Measurements from ENCODE around the gene SLC1A2. TPM values are rescaled to one million over a fixed set of nuclear protein-coding genes. Genes with fewer than 3 reads are reported as not detected.

SLC1A2 gene
- total RNA-seq, 2 experiments from 2014 or later, result not detected

DNA sequence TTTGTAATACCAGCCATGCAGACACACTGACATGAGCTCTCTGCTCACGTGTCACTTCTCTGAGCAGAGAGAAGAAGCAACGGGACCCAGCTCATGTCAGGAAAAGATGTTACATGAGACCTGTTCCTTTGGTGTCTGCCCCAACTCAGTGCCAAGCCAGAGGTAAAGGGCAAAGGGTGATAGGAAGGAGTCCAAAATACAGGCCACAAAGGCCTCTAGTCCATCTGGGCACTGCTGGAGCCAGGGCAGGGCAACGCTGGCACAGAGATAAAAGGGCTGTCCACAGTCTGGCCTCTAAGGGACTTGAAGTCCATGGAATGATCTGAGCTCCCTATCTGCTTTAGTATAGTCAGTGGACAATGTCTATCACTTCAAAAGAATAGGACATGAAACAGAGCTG lies 79.3 kb downstream of the SLC1A2 start:
- H3K36me3 Mint-ChIP-seq, result no peaks in the 10 kb centered on the region
- POLR2A ChIA-PET, result interaction anchor here (1.7 kb wide), 1 partner anchor 199 kb away, joined by 3 read pairs; no protein-coding TSS in a partner anchor
- peaks cover 2% of the 10 kb centered on the region for H3K27me3 Mint-ChIP-seq
- no peak overlapping the region for H3K4me3 Mint-ChIP-seq
- no peak overlapping the region for H3K27ac Mint-ChIP-seq
- no peak for DNase-seq
- intact Hi-C loops (cut with micrococcal nuclease), result loop anchor here (5.0 kb wide), 3 partner anchors 103 to 298 kb away; no protein-coding TSS in a partner anchor
- CTCF ChIA-PET, result no interaction called here
- H3K4me1 Mint-ChIP-seq (ENCODE audit: low read depth), result peaks cover 47% of the 10 kb centered on the region
- peaks cover 2% of the 10 kb centered on the region for H3K9me3 Mint-ChIP-seq

GRCh38 chr11:35338921-35339320 lies 80.4 kb downstream of the SLC1A2 start:
- ChIA-PET POLR2A (interaction anchor here (1.7 kb wide), 1 partner anchor 198 kb away, joined by 3 read pairs; no protein-coding TSS in a partner anchor), CTCF (no interaction called here)
- H3K9me3 Mint-ChIP-seq, result peaks cover 2% of the 10 kb centered on the region
- no peak overlapping the region for H3K4me3 Mint-ChIP-seq
- no peak for DNase-seq
- H3K27me3 Mint-ChIP-seq, result peaks cover 2% of the 10 kb centered on the region
- intact Hi-C loops (cut with micrococcal nuclease), result no loop called here
- H3K27ac Mint-ChIP-seq, result peak overlapping the region; percentile 38
- H3K4me1 Mint-ChIP-seq (ENCODE audit: low read depth), result peaks cover 50% of the 10 kb centered on the region
- no peaks in the 10 kb centered on the region for H3K36me3 Mint-ChIP-seq

DNA sequence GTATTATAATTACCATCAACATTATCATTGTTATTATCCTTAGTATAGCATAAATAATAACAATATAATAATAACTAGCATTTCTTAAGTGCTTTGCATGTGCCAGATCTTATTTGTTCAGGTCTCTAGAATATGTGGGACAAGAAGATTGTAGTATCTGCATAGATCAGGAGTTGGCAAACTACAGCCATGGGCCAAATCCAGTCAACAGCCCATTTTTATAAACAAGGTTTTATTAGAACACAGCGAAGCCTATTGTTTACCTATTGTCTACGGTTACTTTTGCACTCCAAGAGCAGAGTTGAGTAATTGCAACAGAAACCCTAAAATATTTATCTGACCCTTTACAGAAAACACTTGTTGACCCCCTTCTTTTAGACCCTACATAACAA lies 81.4 kb downstream of the SLC1A2 start:
- Mint-ChIP-seq H3K27ac (no peak overlapping the region), H3K4me1 (ENCODE audit: low read depth) (peaks cover 40% of the 10 kb centered on the region), H3K4me3 (no peak overlapping the region), H3K9me3 (peaks cover 2% of the 10 kb centered on the region), H3K27me3 (peaks cover 2% of the 10 kb centered on the region), H3K36me3 (no peaks in the 10 kb centered on the region)
- POLR2A ChIA-PET, result no interaction called here
- CTCF ChIA-PET, result interaction anchor here (1.5 kb wide), 1 partner anchor 102 kb away, joined by 4 read pairs; no protein-coding TSS in a partner anchor
- intact Hi-C loops (cut with micrococcal nuclease), result loop anchor here (1.0 to 2.0 kb wide), 7 partner anchors 33 to 688 kb away; partner anchors contain the start of genes APIP and PDHX
- no peak for DNase-seq

DNA sequence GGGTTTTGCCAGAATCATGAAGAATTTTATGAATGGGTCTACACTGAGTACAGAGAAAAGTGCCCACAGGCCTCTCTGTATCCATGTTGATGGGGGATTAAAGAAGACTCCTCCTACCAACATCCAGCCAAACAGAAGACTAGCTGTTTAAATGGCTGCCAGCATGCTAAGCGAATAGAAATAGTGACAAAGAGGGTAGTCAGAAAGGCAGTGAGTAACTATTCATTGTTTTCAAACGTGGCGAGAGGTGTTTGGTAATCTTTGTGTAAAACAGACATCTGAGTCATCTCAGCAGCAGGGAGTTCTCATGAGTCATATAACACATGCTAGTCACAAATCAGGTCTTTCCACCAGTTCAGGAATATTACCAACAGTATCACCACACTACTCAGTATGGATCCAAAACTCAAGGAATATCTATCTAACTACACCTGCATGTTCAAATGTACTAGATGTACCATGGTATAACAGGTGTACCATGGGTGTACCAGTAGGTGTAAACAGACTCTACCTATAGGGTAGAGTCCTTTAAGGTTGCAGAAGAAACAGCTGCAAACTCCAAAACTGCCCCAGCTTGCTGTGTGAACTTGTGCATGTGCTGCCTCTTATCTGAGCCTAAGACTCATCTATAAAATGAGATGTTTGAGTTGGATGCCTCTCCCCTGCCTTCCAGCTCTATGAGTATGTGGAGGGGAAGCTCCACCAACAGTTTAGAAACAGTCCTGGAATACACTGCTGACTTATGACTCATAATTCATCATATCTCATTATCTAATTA lies 82.0 kb downstream of the SLC1A2 start:
- Mint-ChIP-seq H3K27me3 (peaks cover 2% of the 10 kb centered on the region), H3K4me1 (ENCODE audit: low read depth) (peaks cover 40% of the 10 kb centered on the region), H3K36me3 (peaks cover 2% of the 10 kb centered on the region), H3K4me3 (no peak overlapping the region), H3K9me3 (peaks cover 2% of the 10 kb centered on the region), H3K27ac (peak overlapping the region; percentile 56)
- DNase-seq, result peak; percentile 35
- ChIA-PET POLR2A (interaction anchor here (0.8 to 0.9 kb wide), 2 partner anchors 65 to 420 kb away, joined by 3 read pairs; no protein-coding TSS in a partner anchor), CTCF (interaction anchor here (0.8 to 1.5 kb wide), 2 partner anchors 54 to 101 kb away, joined by 3 to 4 read pairs; no protein-coding TSS in a partner anchor)
- intact Hi-C loops (cut with micrococcal nuclease), result loop anchor here (1.0 to 2.0 kb wide), 7 partner anchors 32 to 687 kb away; partner anchors contain the start of genes APIP and PDHX

- ChIA-PET POLR2A (interaction anchor here (0.8 to 0.9 kb wide), 2 partner anchors 65 to 419 kb away, joined by 3 read pairs; no protein-coding TSS in a partner anchor), CTCF (interaction anchor here (0.8 kb wide), 1 partner anchor 55 kb away, joined by 3 read pairs; no protein-coding TSS in a partner anchor)
- intact Hi-C loops (cut with micrococcal nuclease), result loop anchor here (1.0 to 2.0 kb wide), 7 partner anchors 31 to 686 kb away; partner anchors contain the start of genes APIP and PDHX
- peaks cover 42% of the 10 kb centered on the region for H3K4me1 Mint-ChIP-seq (ENCODE audit: low read depth)
- H3K27ac Mint-ChIP-seq, result peak overlapping the region; percentile 56
- H3K36me3 Mint-ChIP-seq, result peaks cover 2% of the 10 kb centered on the region
- peaks cover 2% of the 10 kb centered on the region for H3K9me3 Mint-ChIP-seq
- no peak for DNase-seq
- no peak overlapping the region for H3K4me3 Mint-ChIP-seq
- peaks cover 2% of the 10 kb centered on the region for H3K27me3 Mint-ChIP-seq
Measured at GRCh38 chr11:35336726-35337125, 82.6 kb downstream of the SLC1A2 start.

- CTCF ChIA-PET, result interaction anchor here (0.6 kb wide), 1 partner anchor 201 kb away, joined by 3 read pairs; no protein-coding TSS in a partner anchor
- no peak overlapping the region for H3K27ac Mint-ChIP-seq
Measured at GRCh38 chr11:35335226-35335625, 84.1 kb downstream of the SLC1A2 start.

GRCh38 chr11:35334385-35335090 lies 84.8 kb downstream of the SLC1A2 start:
- H3K9me3 Mint-ChIP-seq, result peaks cover 2% of the 10 kb centered on the region
- intact Hi-C loops (cut with micrococcal nuclease), result loop anchor here (5.0 kb wide), 1 partner anchor 42 kb away; no protein-coding TSS in a partner anchor
- H3K27ac Mint-ChIP-seq, result no peak overlapping the region
- H3K27me3 Mint-ChIP-seq, result peaks cover 2% of the 10 kb centered on the region
- no peak overlapping the region for H3K4me3 Mint-ChIP-seq
- peaks cover 2% of the 10 kb centered on the region for H3K36me3 Mint-ChIP-seq
- peak; percentile 30 for DNase-seq
- ChIA-PET POLR2A (no interaction called here), CTCF (interaction anchor here (0.6 kb wide), 1 partner anchor 200 kb away, joined by 3 read pairs; no protein-coding TSS in a partner anchor)
- peaks cover 64% of the 10 kb centered on the region for H3K4me1 Mint-ChIP-seq (ENCODE audit: low read depth)

More at GRCh38 chr11:35335226-35335625, 84.1 kb downstream of the SLC1A2 start:
- Mint-ChIP-seq H3K36me3 (peaks cover 2% of the 10 kb centered on the region), H3K4me1 (ENCODE audit: low read depth) (peaks cover 57% of the 10 kb centered on the region), H3K9me3 (peaks cover 2% of the 10 kb centered on the region), H3K27me3 (peaks cover 2% of the 10 kb centered on the region), H3K4me3 (no peak overlapping the region)
- POLR2A ChIA-PET, result no interaction called here
- intact Hi-C loops (cut with micrococcal nuclease), result no loop called here
- DNase-seq, result no peak

GRCh38 chr11:35332524-35332923 lies 86.8 kb downstream of the SLC1A2 start:
- POLR2A ChIA-PET, result no interaction called here
- Mint-ChIP-seq H3K27ac (no peak overlapping the region), H3K27me3 (no peaks in the 10 kb centered on the region), H3K4me3 (no peak overlapping the region), H3K4me1 (ENCODE audit: low read depth) (peaks cover 58% of the 10 kb centered on the region), H3K9me3 (no peaks in the 10 kb centered on the region), H3K36me3 (peaks cover 2% of the 10 kb centered on the region)
- CTCF ChIA-PET, result no interaction called here
- intact Hi-C loops (cut with micrococcal nuclease), result loop anchor here (5.0 kb wide), 1 partner anchor 40 kb away; no protein-coding TSS in a partner anchor
- DNase-seq, result no peak

DNA sequence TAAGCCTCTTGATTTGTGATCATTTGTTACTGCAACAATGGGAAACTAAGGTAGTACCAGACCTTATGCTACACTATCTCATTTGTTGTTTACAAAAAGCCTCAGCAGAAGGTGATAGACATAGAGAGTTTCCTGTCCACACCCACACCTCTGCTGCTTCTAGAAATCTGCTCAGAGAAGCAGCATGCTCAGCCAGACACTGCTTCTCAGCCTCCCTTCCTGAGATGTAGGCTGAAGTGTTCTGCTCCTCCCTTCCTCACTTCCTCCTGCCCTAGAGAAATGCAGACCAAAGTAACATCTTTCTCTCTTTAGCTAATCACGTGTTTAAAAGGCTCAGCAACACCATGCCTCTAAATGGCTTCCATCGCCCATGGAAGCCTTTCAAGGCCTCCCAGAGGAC lies 88.4 kb downstream of the SLC1A2 start:
- DNase-seq, result peak; percentile 47
- POLR2A ChIA-PET, result no interaction called here
- CTCF ChIA-PET, result no interaction called here
- H3K9me3 Mint-ChIP-seq, result no peaks in the 10 kb centered on the region
- intact Hi-C loops (cut with micrococcal nuclease), result loop anchor here (5.0 kb wide), 1 partner anchor 39 kb away; no protein-coding TSS in a partner anchor
- peak overlapping the region; percentile 60 for H3K27ac Mint-ChIP-seq
- peaks cover 50% of the 10 kb centered on the region for H3K4me1 Mint-ChIP-seq (ENCODE audit: low read depth)
- H3K27me3 Mint-ChIP-seq, result no peaks in the 10 kb centered on the region
- H3K4me3 Mint-ChIP-seq, result no peak overlapping the region
- H3K36me3 Mint-ChIP-seq, result peaks cover 2% of the 10 kb centered on the region

DNA sequence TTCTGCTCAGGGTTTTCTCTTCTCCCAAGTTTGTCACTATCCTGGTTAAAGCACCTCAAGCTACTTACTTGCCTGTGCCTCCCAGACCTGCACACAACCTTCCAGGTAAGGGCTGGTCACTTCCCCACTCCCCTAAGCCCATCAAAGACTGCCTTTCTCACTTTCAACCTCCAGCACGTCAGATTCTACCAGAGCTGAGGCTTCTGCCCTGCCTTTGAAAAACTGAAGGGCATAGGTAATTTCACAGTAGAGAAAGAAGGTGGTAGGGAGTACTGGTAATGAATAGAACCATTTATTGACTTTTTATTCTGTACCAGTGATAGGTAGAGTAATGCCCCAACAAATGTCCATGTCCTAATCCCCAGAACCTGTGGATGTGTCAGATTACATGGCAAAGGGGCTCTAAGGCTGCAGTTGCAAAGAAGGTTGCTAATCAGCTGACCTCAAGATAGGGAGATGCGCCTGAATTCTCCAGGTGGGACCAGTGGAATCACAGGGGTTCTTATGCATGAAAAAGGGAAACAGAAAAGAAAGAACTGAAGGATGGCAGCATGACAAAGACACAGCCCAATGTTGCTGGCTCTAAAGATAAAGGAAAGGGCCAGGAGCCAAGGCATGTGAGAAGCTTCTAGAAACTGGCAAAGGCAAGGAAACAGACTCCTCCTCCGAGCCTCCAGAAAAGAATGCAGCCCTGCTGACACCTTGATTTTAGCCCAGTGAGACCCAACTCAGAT lies 89.0 kb downstream of the SLC1A2 start:
- Mint-ChIP-seq H3K9me3 (no peaks in the 10 kb centered on the region), H3K36me3 (peaks cover 2% of the 10 kb centered on the region), H3K27ac (no peak overlapping the region), H3K27me3 (no peaks in the 10 kb centered on the region), H3K4me3 (no peak overlapping the region), H3K4me1 (ENCODE audit: low read depth) (peaks cover 50% of the 10 kb centered on the region)
- CTCF ChIA-PET, result interaction anchor here (1.0 kb wide), 1 partner anchor 91 kb away, joined by 3 read pairs; no protein-coding TSS in a partner anchor
- intact Hi-C loops (cut with micrococcal nuclease), result loop anchor here (5.0 kb wide), 1 partner anchor 38 kb away; no protein-coding TSS in a partner anchor
- POLR2A ChIA-PET, result no interaction called here
- DNase-seq, result no peak

- POLR2A ChIA-PET, result no interaction called here
- H3K9me3 Mint-ChIP-seq, result no peaks in the 10 kb centered on the region
- intact Hi-C loops (cut with micrococcal nuclease), result no loop called here
Measured at GRCh38 chr11:35327829-35328228, 91.5 kb downstream of the SLC1A2 start.

More at GRCh38 chr11:35327829-35328228, 91.5 kb downstream of the SLC1A2 start:
- H3K36me3 Mint-ChIP-seq, result peaks cover 2% of the 10 kb centered on the region
- H3K27me3 Mint-ChIP-seq, result no peaks in the 10 kb centered on the region
- peaks cover 41% of the 10 kb centered on the region for H3K4me1 Mint-ChIP-seq (ENCODE audit: low read depth)
- CTCF ChIA-PET, result no interaction called here
- H3K4me3 Mint-ChIP-seq, result no peak overlapping the region
- DNase-seq, result no peak
- H3K27ac Mint-ChIP-seq, result peak overlapping the region; percentile 16

Measured in activated CD4-positive, alpha-beta memory T cell treated with anti-CD3 and anti-CD28 coated beads for 36 hours (primary cell).